ENCODE data around the gene LCE3C. TPM values are rescaled to one million over a fixed set of nuclear protein-coding genes. Genes with fewer than 3 reads are reported as not detected.

The LCE3C gene
- total and polyA plus RNA-seq, 2 experiments from 2014 or later = not detected

DNA sequence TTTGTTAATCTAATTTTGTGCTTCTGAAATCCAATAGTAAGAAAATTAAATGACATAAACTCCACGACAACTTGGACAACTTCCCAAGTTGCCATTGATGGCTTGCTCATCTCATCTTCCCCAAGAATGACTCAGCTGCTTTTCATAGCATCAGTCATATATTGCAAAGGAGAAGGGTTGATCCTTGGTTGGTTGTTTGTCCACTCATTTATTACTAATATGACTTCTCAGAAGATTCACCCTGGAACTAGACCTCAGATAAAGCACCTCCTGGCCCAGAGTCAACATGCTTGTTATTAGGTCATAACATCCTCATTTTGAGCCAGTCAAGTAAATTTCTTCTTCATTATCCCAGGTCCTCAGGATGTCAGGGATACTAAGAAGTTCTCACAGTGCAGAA lies 17.4 kb upstream of the LCE3C start:
- H3K9me3 Mint-ChIP-seq = peaks cover 6% of the 10 kb centered on the region; the same call in 1 of the 3 replicates
- no peak for ATAC-seq

More for the DNA sequence above, 17.4 kb upstream of the LCE3C start:
- no peaks in the 10 kb centered on the region for H3K36me3 ChIP-seq (ENCODE audit: insufficient read depth)
- no peaks in the 10 kb centered on the region for H3F3A ChIP-seq (replicated peaks; ENCODE audit: low read depth)
- TF ChIP-seq POLR2AphosphoS5 (IDR thresholded peaks at IDR 0.05; ENCODE audit: low read depth) (no peak), STAT1 (IDR thresholded peaks at IDR 0.05; ENCODE audit: unreplicated experiment) (no peak), EZH2phosphoT487 (IDR thresholded peaks at IDR 0.05; ENCODE audit: unreplicated experiment) (no peak), NANOG (IDR thresholded peaks at IDR 0.05; ENCODE audit: borderline replicate concordance) (no peak), EZH2 (IDR thresholded peaks at IDR 0.05; ENCODE audit: low read depth, unreplicated experiment) (no peak), ZNF331 (CRISPR knock-in tag; IDR thresholded peaks at IDR 0.05; ENCODE audit: low read depth) (no peak), ZNF114 (CRISPR knock-in tag; IDR thresholded peaks at IDR 0.05) (no peak), CREB1 (CRISPR knock-in tag; IDR thresholded peaks at IDR 0.05; ENCODE audit: low read depth) (no peak), JUNB (IDR thresholded peaks at IDR 0.05; ENCODE audit: unreplicated experiment) (no peak)
- TF ChIP-seq, protein P1, sequence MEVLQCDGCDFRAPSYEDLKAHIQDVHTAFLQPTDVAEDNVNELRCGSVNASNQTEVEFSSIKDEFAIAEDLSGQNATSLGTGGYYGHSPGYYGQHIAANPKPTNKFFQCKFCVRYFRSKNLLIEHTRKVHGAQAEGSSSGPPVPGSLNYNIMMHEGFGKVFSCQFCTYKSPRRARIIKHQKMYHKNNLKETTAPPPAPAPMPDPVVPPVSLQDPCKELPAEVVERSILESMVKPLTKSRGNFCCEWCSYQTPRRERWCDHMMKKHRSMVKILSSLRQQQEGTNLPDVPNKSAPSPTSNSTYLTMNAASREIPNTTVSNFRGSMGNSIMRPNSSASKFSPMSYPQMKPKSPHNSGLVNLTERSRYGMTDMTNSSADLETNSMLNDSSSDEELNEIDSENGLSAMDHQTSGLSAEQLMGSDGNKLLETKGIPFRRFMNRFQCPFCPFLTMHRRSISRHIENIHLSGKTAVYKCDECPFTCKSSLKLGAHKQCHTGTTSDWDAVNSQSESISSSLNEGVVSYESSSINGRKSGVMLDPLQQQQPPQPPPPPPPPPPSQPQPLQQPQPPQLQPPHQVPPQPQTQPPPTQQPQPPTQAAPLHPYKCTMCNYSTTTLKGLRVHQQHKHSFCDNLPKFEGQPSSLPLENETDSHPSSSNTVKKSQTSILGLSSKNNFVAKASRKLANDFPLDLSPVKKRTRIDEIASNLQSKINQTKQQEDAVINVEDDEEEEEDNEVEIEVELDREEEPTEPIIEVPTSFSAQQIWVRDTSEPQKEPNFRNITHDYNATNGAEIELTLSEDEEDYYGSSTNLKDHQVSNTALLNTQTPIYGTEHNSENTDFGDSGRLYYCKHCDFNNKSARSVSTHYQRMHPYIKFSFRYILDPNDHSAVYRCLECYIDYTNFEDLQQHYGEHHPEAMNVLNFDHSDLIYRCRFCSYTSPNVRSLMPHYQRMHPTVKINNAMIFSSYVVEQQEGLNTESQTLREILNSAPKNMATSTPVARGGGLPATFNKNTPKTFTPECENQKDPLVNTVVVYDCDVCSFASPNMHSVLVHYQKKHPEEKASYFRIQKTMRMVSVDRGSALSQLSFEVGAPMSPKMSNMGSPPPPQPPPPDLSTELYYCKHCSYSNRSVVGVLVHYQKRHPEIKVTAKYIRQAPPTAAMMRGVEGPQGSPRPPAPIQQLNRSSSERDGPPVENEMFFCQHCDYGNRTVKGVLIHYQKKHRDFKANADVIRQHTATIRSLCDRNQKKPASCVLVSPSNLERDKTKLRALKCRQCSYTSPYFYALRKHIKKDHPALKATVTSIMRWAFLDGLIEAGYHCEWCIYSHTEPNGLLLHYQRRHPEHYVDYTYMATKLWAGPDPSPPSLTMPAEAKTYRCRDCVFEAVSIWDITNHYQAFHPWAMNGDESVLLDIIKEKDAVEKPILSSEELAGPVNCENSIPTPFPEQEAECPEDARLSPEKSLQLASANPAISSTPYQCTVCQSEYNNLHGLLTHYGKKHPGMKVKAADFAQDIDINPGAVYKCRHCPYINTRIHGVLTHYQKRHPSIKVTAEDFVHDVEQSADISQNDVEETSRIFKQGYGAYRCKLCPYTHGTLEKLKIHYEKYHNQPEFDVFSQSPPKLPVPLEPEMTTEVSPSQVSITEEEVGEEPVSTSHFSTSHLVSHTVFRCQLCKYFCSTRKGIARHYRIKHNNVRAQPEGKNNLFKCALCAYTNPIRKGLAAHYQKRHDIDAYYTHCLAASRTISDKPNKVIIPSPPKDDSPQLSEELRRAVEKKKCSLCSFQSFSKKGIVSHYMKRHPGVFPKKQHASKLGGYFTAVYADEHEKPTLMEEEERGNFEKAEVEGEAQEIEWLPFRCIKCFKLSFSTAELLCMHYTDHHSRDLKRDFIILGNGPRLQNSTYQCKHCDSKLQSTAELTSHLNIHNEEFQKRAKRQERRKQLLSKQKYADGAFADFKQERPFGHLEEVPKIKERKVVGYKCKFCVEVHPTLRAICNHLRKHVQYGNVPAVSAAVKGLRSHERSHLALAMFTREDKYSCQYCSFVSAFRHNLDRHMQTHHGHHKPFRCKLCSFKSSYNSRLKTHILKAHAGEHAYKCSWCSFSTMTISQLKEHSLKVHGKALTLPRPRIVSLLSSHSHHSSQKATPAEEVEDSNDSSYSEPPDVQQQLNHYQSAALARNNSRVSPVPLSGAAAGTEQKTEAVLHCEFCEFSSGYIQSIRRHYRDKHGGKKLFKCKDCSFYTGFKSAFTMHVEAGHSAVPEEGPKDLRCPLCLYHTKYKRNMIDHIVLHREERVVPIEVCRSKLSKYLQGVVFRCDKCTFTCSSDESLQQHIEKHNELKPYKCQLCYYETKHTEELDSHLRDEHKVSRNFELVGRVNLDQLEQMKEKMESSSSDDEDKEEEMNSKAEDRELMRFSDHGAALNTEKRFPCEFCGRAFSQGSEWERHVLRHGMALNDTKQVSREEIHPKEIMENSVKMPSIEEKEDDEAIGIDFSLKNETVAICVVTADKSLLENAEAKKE (CRISPR knock-in tag; IDR thresholded peaks at IDR 0.05) = no peak
- TF ChIP-seq, protein P2, sequence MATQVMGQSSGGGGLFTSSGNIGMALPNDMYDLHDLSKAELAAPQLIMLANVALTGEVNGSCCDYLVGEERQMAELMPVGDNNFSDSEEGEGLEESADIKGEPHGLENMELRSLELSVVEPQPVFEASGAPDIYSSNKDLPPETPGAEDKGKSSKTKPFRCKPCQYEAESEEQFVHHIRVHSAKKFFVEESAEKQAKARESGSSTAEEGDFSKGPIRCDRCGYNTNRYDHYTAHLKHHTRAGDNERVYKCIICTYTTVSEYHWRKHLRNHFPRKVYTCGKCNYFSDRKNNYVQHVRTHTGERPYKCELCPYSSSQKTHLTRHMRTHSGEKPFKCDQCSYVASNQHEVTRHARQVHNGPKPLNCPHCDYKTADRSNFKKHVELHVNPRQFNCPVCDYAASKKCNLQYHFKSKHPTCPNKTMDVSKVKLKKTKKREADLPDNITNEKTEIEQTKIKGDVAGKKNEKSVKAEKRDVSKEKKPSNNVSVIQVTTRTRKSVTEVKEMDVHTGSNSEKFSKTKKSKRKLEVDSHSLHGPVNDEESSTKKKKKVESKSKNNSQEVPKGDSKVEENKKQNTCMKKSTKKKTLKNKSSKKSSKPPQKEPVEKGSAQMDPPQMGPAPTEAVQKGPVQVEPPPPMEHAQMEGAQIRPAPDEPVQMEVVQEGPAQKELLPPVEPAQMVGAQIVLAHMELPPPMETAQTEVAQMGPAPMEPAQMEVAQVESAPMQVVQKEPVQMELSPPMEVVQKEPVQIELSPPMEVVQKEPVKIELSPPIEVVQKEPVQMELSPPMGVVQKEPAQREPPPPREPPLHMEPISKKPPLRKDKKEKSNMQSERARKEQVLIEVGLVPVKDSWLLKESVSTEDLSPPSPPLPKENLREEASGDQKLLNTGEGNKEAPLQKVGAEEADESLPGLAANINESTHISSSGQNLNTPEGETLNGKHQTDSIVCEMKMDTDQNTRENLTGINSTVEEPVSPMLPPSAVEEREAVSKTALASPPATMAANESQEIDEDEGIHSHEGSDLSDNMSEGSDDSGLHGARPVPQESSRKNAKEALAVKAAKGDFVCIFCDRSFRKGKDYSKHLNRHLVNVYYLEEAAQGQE (IDR thresholded peaks at IDR 0.05; ENCODE audit: unreplicated experiment) = no peak
- TF ChIP-seq, protein P3, sequence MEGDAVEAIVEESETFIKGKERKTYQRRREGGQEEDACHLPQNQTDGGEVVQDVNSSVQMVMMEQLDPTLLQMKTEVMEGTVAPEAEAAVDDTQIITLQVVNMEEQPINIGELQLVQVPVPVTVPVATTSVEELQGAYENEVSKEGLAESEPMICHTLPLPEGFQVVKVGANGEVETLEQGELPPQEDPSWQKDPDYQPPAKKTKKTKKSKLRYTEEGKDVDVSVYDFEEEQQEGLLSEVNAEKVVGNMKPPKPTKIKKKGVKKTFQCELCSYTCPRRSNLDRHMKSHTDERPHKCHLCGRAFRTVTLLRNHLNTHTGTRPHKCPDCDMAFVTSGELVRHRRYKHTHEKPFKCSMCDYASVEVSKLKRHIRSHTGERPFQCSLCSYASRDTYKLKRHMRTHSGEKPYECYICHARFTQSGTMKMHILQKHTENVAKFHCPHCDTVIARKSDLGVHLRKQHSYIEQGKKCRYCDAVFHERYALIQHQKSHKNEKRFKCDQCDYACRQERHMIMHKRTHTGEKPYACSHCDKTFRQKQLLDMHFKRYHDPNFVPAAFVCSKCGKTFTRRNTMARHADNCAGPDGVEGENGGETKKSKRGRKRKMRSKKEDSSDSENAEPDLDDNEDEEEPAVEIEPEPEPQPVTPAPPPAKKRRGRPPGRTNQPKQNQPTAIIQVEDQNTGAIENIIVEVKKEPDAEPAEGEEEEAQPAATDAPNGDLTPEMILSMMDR (conservative IDR thresholded peaks at IDR 0.05; ENCODE audit: low read depth in 2 of 2) = no peak
- TF ChIP-seq, protein P4, sequence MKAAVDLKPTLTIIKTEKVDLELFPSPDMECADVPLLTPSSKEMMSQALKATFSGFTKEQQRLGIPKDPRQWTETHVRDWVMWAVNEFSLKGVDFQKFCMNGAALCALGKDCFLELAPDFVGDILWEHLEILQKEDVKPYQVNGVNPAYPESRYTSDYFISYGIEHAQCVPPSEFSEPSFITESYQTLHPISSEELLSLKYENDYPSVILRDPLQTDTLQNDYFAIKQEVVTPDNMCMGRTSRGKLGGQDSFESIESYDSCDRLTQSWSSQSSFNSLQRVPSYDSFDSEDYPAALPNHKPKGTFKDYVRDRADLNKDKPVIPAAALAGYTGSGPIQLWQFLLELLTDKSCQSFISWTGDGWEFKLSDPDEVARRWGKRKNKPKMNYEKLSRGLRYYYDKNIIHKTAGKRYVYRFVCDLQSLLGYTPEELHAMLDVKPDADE (IDR thresholded peaks at IDR 0.05) = no peak
- H3K79me2 ChIP-seq (replicated peaks; ENCODE audit: insufficient read depth) = no peaks in the 10 kb centered on the region
- Mint-ChIP-seq H3K4me3 (no peak overlapping the region), H3K36me3 (ENCODE audit: low read depth) (no peaks in the 10 kb centered on the region), H3K4me1 (peaks cover 15% of the 10 kb centered on the region), H3K27ac (no peak overlapping the region), H3K27me3 (ENCODE audit: insufficient read depth, low read depth, poor library complexity) (no peaks in the 10 kb centered on the region)
- H3K9me2 ChIP-seq (ENCODE audit: insufficient read depth) = peaks cover 13% of the 10 kb centered on the region; the same call in 1 of the 2 replicates
- no peak overlapping the region for H3K4me2 ChIP-seq
- H3K4me3 ChIP-seq = no peak overlapping the region
- no peaks in the 10 kb centered on the region for H3K27me3 ChIP-seq (ENCODE audit: insufficient read depth)
- no peak overlapping the region for H3K27ac ChIP-seq (ENCODE audit: low read depth)
- no peak for DNase-seq (ENCODE audit: low spot score)
- H4K20me1 ChIP-seq (replicated peaks; ENCODE audit: insufficient read depth) = no peaks in the 10 kb centered on the region
- H3K4me1 ChIP-seq (ENCODE audit: insufficient read depth) = peaks cover 20% of the 10 kb centered on the region
- H2AFZ ChIP-seq = no peak overlapping the region

Data from GM23338 (cell line).